ENCODE results near the gene MAN2A1.

DNA sequence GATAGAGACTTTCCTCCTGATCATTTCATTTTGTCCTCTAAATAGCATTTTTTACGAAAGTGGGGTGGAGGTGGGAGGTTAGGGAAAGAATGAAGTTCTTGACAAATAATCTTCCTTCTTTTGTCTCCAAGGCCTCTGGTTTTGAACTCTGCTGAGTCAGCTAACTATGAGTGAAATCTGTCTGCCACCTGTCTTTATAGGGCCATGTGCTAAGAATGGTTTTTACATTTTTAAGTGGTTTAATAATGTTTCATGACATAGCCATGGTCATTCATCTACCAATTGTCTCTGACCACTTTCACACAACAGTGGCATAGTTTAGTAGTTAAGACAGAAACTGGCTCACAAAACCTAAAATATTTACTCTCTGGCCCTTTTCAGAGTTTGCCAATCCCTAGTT is 7.6 kb downstream of the MAN2A1 start:
- TF ChIP-seq POLR2A (IDR thresholded peaks at IDR 0.05) (no peak), CTCF (IDR thresholded peaks at IDR 0.05) (no peak)
